GOT3 (cell line): ENCODE data around the gene CTSV.
"Not testable (repeated sequence)": the region's sequence is repeated elsewhere in the genome, so short reads cannot be mapped to it uniquely, and the experiment has no call there.

Experiments used
- DNase-seq: peaks from one replicate; lab custom pipeline; 2025; ENCODE audit warnings: mixed read lengths; lab: John Stamatoyannopoulos, UW

CTSV gene

DNA sequence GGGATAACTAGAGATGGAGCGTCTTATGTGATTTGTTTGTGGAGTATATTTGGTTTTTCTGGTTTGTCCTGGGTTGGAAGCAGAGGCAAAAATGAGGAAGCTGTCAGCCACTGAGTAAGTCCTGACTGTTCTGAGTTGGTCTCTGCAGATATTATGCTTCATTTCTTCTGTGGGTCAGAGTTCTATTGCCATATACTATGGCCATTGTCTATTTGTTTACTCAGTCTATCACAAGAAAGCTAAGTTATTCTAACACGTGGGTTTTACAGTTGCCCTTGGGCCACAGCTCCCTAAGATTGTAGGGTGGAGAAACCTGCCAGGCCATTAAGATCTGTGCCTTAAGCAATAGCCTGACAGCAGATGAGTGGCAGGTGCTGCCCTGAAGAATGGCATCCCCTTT lies 3.0 kb upstream of the CTSV start:
- DNase-seq, result no peak

GRCh38 chr9:97039514-97039860 lies 545 bp upstream of the CTSV start:
- no peak for DNase-seq

DNA sequence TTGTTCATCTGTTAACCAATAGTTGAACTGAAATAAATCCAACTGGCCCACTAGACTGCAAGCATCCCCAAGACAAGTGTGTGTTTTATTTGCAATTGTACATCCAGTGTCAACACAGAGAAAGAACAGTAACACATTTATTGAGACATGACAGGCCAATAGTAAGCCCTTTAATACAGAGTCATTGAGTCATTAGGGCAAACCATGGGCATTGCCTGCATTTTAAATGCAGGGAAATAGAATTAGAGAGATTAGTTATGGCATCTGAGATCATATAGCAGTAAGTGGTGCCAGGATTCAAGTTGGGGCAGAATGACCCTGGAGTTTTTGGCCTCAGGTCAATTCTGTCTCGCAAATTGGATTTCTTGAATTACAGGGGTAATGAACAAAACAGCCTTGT lies 15.4 kb downstream of the CTSV start:
- not testable (repeated sequence) for DNase-seq

DNA sequence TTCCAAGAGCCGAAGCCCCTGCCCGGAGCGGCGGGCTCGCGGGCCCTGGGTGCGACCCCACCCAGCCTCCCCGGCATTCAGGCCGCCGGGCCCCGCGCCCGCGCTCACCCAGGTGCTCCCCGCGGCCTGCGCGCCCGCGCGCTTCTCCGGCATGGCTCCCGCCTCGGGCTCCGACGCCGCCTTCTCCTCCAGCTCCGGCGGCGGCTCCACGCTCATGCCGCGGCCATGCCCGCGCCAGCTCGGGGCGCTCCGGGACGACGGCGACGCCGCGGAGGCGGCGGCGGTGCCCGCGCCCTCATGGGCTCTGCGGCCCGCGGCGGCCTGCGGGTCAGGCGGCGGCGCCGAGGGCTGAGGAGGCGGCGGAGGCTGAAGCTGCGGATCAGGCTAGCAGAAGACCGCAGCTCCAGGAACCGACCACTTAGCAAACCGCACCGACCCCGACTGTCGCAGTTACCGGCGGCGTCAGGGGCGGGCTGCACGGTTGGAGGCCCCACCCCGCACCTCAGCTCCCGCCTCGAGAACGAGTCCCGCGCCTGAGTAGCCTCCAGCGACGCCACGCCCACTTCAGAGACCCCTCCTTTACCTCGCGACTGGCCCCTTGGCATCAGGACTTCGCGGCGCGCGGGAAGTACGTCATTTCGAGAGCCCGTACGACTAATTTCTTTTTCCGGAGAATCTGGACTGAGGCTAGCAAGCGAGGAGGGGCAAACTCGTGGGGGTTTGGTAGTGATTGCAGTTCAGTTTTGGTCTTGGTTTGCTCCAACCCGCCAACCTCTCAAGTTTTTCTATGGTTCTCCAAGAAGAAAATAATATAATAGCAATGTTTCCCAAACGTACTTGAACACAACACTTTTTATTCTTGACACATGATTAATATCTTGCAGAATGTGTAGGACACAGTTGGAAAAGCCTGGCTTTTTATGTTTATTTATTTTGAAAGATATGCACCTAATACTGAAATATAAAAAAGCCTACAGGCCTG lies 25.5 kb downstream of the CTSV start:
- peak; percentile 28 for DNase-seq

GRCh38 chr9:97012617-97013016 lies 26.3 kb downstream of the CTSV start:
- DNase-seq, result not testable (repeated sequence)

DNA sequence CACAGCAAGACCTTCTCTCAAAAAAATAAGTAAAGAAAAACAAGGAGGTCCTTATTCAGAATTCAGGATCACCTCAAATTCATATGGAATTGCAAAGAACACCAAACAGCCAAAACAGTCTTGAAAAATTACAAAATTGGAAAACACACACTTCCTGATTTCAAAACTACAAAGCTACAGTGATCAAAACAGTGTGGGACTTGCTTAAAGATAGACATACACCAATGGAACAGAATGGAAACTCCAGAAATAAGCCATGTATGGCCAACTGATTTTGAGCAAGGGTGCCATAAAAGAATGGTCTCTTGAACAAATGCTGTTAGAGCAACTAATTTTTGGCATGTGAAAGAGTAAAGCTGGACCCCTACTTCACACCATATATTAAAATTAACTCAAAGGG lies 36.7 kb downstream of the CTSV start:
- not testable (repeated sequence) for DNase-seq

DNA sequence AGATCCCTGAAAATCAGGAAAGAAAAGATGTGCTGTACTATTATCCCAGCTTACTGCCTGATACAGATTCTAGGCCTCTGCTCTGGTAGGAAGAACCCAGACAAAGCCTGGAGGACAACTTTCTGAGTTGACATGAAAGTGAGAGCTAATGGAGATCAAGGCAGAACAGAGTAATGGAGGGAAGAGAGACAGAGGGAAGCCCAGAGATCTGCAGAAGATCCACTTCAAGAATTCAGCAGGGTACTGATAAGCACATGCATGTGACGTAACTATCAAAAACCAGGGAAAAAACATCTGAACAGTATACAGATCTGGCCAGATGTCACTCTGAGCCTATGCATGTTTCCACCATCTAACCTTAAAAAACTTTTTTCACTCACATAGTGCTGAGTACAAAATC lies 37.6 kb downstream of the CTSV start:
- not testable (repeated sequence) for DNase-seq

GRCh38 chr9:97000139-97000787 lies 38.7 kb downstream of the CTSV start:
- DNase-seq, result not testable (repeated sequence)

- not testable (repeated sequence) for DNase-seq
These were observed 39.2 kb downstream of the CTSV start for GRCh38 chr9:96999733-97000132.

- DNase-seq, result not testable (repeated sequence)
These were observed 41.8 kb downstream of the CTSV start for GRCh38 chr9:96997009-96997701.

DNA sequence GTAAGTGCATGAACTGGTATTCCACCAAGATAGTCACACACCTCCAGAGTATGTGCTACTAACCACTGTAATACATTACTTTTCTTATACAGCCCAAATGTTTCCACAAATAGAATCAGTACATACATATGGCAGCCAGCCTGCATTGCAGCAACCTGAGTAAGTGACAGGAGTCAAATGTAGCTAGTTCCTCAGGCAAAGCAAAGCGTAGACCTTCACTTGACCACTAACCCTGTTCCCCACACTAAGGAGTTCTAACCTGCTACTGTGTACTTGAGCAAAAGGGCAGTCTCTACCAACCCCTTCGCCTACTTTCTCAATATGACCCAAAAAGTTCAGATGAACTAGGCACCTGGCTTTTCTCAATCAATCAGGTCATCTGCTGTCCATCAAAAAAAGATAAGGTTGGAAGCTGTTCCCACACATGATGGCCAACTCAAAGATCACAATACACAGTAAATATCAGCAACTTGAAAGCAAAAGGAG lies 44.4 kb downstream of the CTSV start:
- DNase-seq, result not testable (repeated sequence)

DNA sequence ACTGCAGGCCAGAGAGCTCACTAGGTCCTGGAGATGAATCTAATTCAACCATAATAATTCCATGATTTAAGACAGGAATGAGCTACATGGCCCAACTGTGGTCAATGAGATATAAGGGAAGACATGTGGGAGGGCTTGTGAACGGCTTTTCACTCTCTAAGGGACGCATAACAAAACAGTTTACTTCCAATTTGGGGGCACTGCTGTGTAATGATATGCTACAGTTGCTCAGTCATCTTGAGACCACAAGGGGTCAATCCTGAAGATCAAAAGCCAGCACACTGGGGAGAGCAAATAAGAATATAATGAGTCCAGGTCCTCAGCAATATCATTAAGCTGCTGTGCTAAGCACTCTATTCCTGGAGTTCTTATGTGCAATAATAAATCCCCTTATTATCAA lies 46.6 kb downstream of the CTSV start:
- not testable (repeated sequence) for DNase-seq

DNA sequence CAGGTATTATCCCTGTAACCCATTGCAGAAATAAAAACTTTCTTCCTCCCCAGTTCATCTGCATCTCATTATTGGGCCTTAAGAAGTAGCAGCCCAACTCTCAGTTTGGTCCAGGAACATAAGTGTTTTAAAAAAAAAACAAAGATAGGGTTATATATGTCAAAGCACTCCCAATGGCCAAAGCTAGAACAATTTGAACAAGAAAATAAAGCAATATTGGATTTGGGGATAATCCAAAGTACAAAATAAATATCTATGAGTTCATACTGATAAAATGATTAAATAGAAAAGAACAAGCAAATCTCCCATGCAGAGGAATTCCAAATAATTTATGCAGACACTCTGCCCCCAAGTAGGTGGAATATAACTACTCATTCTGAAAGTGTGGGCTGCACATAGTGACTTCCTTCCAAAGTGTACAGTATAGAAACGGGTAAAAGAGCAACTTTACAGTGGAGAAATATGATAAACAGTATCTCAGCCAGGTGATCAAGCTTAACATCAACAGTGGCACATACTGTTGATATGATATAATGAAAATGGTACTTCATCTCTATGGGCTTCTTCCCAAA lies 49.1 kb downstream of the CTSV start:
- DNase-seq, result not testable (repeated sequence)

- not testable (repeated sequence) for DNase-seq
These were observed 54.1 kb downstream of the CTSV start for GRCh38 chr9:96984887-96985286.

DNA sequence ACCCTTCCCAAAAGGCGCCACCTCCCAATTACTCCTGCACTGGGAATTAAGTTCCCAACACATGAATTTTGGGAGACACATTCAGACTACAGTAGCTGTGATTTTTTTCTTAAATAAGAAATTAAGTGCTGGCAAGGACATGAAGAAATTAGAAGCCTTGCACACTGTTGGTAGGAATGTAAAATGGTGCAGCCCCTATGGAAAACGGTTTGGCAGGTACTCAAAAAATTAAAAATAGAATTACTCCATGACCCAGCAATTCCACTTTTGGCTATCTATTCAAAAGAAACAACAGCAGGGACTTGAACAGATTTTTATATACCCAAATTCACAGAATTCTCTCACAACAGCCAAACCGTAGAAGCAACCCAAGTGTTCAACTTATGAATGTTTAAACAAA lies 54.8 kb downstream of the CTSV start:
- not testable (repeated sequence) for DNase-seq

DNA sequence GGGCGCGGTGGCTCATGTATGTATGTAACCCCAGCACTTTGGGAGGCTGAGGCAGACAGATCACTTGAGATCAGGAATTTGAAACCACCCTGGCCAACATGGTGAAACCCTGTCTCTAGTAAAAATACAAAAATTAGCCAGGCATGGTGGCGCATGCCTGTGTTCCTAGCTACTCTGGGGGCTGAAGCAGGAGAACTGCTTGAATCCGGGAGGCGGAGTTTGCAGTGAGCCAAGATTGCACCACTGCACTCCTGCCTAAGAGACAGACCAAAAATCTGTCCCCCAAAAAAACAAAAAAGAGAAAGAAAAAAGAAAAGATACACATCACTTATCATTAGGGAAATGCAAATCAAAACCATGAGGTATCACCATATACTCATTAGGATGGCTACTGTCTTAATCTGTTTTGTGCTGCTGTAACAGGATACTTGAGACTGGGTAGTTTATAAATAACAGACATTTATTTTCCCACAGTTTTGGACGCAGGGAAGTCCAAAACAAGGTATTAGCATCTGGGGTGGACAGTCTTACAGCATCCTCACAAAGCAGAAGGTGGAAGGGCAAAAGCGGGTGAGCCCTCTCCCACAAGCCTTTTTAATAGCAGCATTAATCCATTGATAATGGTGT lies 55.3 kb downstream of the CTSV start:
- DNase-seq, result not testable (repeated sequence)
